NCI-H446 (cell line): ENCODE data around the gene WNT5A.

Experiments
- DNase-seq, 2 experiments: peaks; one replicate each; lab custom pipeline; 2025; lab: John Stamatoyannopoulos, UW

The WNT5A gene

GRCh38 chr3:55481744-55482495 is 5.2 kb downstream of the WNT5A start:
- DNase-seq, result no peak

GRCh38 chr3:55480911-55481743 is 6.0 kb downstream of the WNT5A start:
- DNase-seq, result no peak

GRCh38 chr3:55477306-55478303 is 9.5 kb downstream of the WNT5A start:
- DNase-seq, result no peak

GRCh38 chr3:55476515-55476914 is 10.6 kb downstream of the WNT5A start:
- DNase-seq, result no peak

- DNase-seq, result no peak
Measured at GRCh38 chr3:55474213-55474632, 12.9 kb downstream of the WNT5A start.

GRCh38 chr3:55473788-55474187 is 13.3 kb downstream of the WNT5A start:
- no peak for DNase-seq

GRCh38 chr3:55471522-55472280 is 15.4 kb downstream of the WNT5A start:
- no peak for DNase-seq

GRCh38 chr3:55471084-55471483 is 16.0 kb downstream of the WNT5A start:
- no peak for DNase-seq

GRCh38 chr3:55469957-55470526 is 17.1 kb downstream of the WNT5A start:
- DNase-seq, result no peak

- DNase-seq, result no peak
Measured at GRCh38 chr3:55468251-55468650, 18.9 kb downstream of the WNT5A start.

- no peak for DNase-seq
Measured at GRCh38 chr3:55467099-55467498, 20.0 kb downstream of the WNT5A start.

GRCh38 chr3:55466526-55466925 is 20.6 kb downstream of the WNT5A start:
- DNase-seq, result no peak

GRCh38 chr3:55461896-55462295 is 25.2 kb downstream of the WNT5A start:
- no peak for DNase-seq

GRCh38 chr3:55459838-55460237 is 27.3 kb downstream of the WNT5A start:
- no peak for DNase-seq

GRCh38 chr3:55458181-55458790 is 28.8 kb downstream of the WNT5A start:
- no peak for DNase-seq

- no peak for DNase-seq
Measured at GRCh38 chr3:55455915-55456314, 31.2 kb downstream of the WNT5A start.

GRCh38 chr3:55454611-55455010 is 32.5 kb downstream of the WNT5A start:
- DNase-seq, result no peak

- no peak for DNase-seq
Measured at GRCh38 chr3:55453886-55454496, 33.1 kb downstream of the WNT5A start.

- DNase-seq, result no peak
Measured at GRCh38 chr3:55452886-55453285, 34.2 kb downstream of the WNT5A start.

- DNase-seq, result no peak
Measured at GRCh38 chr3:55449527-55449926, 37.6 kb downstream of the WNT5A start.
